K562 (cell line): ENCODE data around the gene POTEH.
"Not testable (repeated sequence)": the region's sequence is repeated elsewhere in the genome, so short reads cannot be mapped to it uniquely, and the experiment has no call there.

ENCODE experiments used
- CREB1 ChIP-seq, 2 experiments: sonication (generic) in 1 of 2; formaldehyde crosslinking in 1 of 2; IDR thresholded peaks; 2 replicates each; pipeline versions ENCODE4 v1.6.1 to v1.8.0; 2012 to 2022; ENCODE audit warnings: inconsistent platforms in 1 of 2, mild to moderate bottlenecking in 1 of 2, missing genetic modification reagents in 1 of 2, moderate library complexity in 1 of 2
- FOSL1 ChIP-seq: fragments of 200-800 bp; sonication (Bioruptor generic); conservative IDR thresholded peaks from 2 replicates; pipeline ENCODE4 v1.6.1; 2016; ENCODE audit warnings: missing genetic modification characterization, missing compliant biosample characterization

DNA sequence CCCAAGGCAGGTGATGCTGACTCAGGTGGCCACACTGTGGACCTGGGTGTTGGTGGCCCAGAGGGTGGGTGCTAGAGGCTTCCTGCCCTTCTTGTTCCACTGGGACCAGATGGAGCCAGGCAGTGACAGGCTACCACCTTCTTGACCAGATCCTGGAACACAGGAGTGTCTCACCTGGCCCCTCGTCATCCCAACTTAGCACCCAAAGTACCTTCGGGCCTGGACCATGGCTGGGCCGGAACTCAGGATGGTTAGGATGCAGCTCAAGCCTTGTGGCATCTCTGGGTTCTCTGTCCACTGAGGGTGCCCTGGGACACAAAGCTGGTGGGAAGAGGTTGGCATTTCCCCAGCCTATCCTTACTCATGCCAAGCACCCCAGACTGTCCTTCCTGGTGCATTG, 2.7 kb upstream of the POTEH start:
- not testable (repeated sequence) for TF ChIP-seq CREB1 (IDR thresholded peaks at IDR 0.05); CREB1 (CRISPR knock-in tag; IDR thresholded peaks at IDR 0.05); FOSL1 (tag)
